Trophoblast cell (in vitro differentiated cells and primary cell): ENCODE data around the gene ATP4A.

Source experiments
- DNase-seq, 2 donors: peaks; one replicate each; pipeline ENCODE4 v3.0.0-alpha.2; 2016
- H2AFZ ChIP-seq: 2 replicates; pipeline ENCODE4 v1.6.1; 2013; ENCODE audit warnings: low read length, moderate library complexity, mild to moderate bottlenecking; ENCODE audit not compliant: insufficient read depth, poor library complexity
- H2AK5ac ChIP-seq: 2 replicates; pipeline ENCODE4 v1.6.1; 2013; ENCODE audit warnings: mild to moderate bottlenecking, low read length
- H2BK120ac ChIP-seq: 2 replicates; pipeline ENCODE4 v1.6.1; 2013; ENCODE audit warnings: low read length, mild to moderate bottlenecking, moderate library complexity; ENCODE audit not compliant: insufficient read depth, poor library complexity
- H2BK12ac ChIP-seq: 2 replicates; pipeline ENCODE4 v1.6.1; 2013; ENCODE audit warnings: mild to moderate bottlenecking, low read length, moderate library complexity
- H2BK5ac ChIP-seq: 2 replicates; pipeline ENCODE4 v1.6.1; 2013; ENCODE audit warnings: low read length, low read depth, moderate library complexity, mild to moderate bottlenecking; ENCODE audit not compliant: poor library complexity
- H3K14ac ChIP-seq: 2 replicates; pipeline ENCODE4 v1.6.1; 2013; ENCODE audit warnings: mild to moderate bottlenecking, low read length
- H3K18ac ChIP-seq: 2 replicates; pipeline ENCODE4 v1.6.1; 2013; ENCODE audit warnings: mild to moderate bottlenecking, low read length
- H3K23ac ChIP-seq: 2 replicates; pipeline ENCODE4 v1.6.1; 2013; ENCODE audit warnings: low read length
- H3K27ac ChIP-seq: 2 replicates; pipeline ENCODE4 v1.5.1; 2013; ENCODE audit warnings: low read depth, mild to moderate bottlenecking, inconsistent platforms, low read length, moderate library complexity
- H3K27me3 ChIP-seq: 2 replicates; pipeline ENCODE4 v1.6.1; 2013; ENCODE audit warnings: inconsistent platforms, mild to moderate bottlenecking, low read length, moderate library complexity; ENCODE audit not compliant: insufficient read depth
- H3K36me3 ChIP-seq, 2 experiments: 1 replicate in 1 of 2; 2 replicates in 1 of 2; pipeline ENCODE4 v1.6.1; 2013; ENCODE audit warnings: low read length in 2 of 2, mild to moderate bottlenecking in 2 of 2, moderate library complexity in 1 of 2; ENCODE audit not compliant: insufficient read depth in 2 of 2, control insufficient read depth in 1 of 2
- H3K4ac ChIP-seq: 2 replicates; pipeline ENCODE4 v1.6.1; 2013; ENCODE audit warnings: low read depth, mild to moderate bottlenecking, low read length, moderate library complexity
- H3K4me1 ChIP-seq, 2 experiments: 1 replicate in 1 of 2; 2 replicates in 1 of 2; pipeline ENCODE4 v1.6.1; 2013; ENCODE audit warnings: low read length in 2 of 2, mild to moderate bottlenecking in 2 of 2, moderate library complexity in 1 of 2; ENCODE audit not compliant: insufficient read depth in 2 of 2, control insufficient read depth in 1 of 2
- H3K4me2 ChIP-seq: 2 replicates; pipeline ENCODE4 v1.6.1; 2013; ENCODE audit warnings: inconsistent platforms, mild to moderate bottlenecking, low read length, moderate library complexity
- H3K4me3 ChIP-seq: 2 replicates; pipeline ENCODE4 v1.5.1; 2013; ENCODE audit warnings: mild to moderate bottlenecking, low read depth, low read length, inconsistent platforms
- H3K79me1 ChIP-seq: one replicate; pipeline ENCODE4 v1.6.1; 2013; ENCODE audit warnings: low read length
- H3K79me2 ChIP-seq: 2 replicates; pipeline ENCODE4 v1.6.1; 2013; ENCODE audit warnings: low read length, mild to moderate bottlenecking; ENCODE audit not compliant: control insufficient read depth, insufficient read depth, poor library complexity
- H3K9ac ChIP-seq: 2 replicates; pipeline ENCODE4 v1.6.1; 2013; ENCODE audit warnings: mild to moderate bottlenecking, low read length
- H3K9me3 ChIP-seq: 2 replicates; pipeline ENCODE4 v1.6.1; 2013; ENCODE audit warnings: low read depth, mild to moderate bottlenecking, control low read depth, inconsistent platforms, low read length; ENCODE audit not compliant: insufficient read depth
- H4K12ac ChIP-seq: 2 replicates; pipeline ENCODE4 v1.6.1; 2013; ENCODE audit warnings: low read depth, mild to moderate bottlenecking, low read length, moderate library complexity
- H4K8ac ChIP-seq: 2 replicates; pipeline ENCODE4 v1.6.1; 2013; ENCODE audit warnings: low read depth, mild to moderate bottlenecking, low read length, moderate library complexity
- H4K91ac ChIP-seq: one replicate; pipeline ENCODE4 v1.6.1; 2013; ENCODE audit warnings: low read depth, mild to moderate bottlenecking, low read length, moderate library complexity
- WGBS: extraction: QIAGEN DNeasy Blood & Tissue Kit; methylation state at CpG from one replicate; pipeline ENCODE4 v1.1.7; 2013; ENCODE audit warnings: missing lambda C conversion rate; ENCODE audit not compliant: insufficient read length, insufficient coverage; ENCODE audit errors: extremely low coverage; 5-methylcytosine and 5-hydroxymethylcytosine counted together

The ATP4A gene

DNA sequence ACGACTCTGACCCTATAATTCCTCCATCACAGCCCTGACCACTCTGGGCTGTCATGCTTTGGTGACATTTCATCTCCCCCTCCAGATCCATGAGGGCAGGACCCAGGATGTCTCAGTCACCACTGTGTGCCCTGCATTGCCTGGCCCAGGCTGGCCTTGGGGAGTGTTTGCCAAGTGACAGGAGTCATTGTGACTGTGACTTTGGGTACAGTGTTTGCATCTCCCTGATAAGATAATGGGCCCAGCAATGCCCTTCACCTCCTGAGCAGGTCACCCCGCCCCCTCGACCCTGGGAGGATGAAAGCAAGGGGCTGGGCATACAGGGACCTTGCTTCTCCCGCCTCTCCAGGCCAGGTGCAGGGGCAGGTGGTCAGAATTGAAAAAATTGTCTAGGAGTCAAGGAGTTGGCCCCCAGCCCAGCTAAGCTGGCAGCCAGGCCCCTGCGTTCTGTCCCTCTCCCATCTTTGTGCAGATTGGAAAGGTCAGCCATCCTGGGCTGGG, 5.9 kb upstream of the ATP4A start:
- Histone ChIP-seq H3K27ac (no peak overlapping the region), H3K4me1 (no peaks in the 10 kb centered on the region), H3K9me3 (peaks cover 2% of the 10 kb centered on the region), H3K36me3 (no peaks in the 10 kb centered on the region), H3K23ac (no peak overlapping the region), H3K4ac (no peak overlapping the region), H3K4me3 (no peak overlapping the region), H2BK12ac (no peak overlapping the region), H3K79me1 (no peaks in the 10 kb centered on the region), H2AFZ (no peak overlapping the region), H2AK5ac (no peak overlapping the region), H3K18ac (no peak overlapping the region), H3K79me2 (no peaks in the 10 kb centered on the region), H4K91ac (no peak overlapping the region), H3K27me3 (no peaks in the 10 kb centered on the region), H2BK5ac (no peak overlapping the region), H3K9ac (no peak overlapping the region), H4K12ac (no peak overlapping the region), H4K8ac (no peak overlapping the region), H3K14ac (no peak overlapping the region), H2BK120ac (no peak overlapping the region), H3K4me2 (no peak overlapping the region)
- no CpG with 5 or more reads among the region's 5 CpGs for WGBS
- DNase-seq: no peak

DNA sequence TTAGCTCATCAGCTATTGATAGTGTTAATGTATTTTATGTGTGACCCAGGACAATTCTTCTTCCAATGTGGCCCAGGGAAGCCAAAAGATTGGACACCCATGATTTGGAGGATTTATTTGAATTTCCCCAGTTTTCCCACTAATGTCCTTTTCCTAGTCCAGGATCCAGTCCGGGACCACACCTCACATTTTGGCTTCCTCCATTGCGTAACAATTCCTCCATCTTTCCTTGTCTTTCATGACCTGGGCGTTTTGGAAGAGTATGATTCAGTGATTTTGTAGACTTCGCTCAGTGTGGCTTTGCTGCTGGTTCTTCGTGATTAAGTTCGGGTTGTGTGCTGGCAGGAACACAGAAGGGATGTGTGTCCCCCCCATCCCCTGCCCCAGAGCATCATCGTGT, 3.3 kb upstream of the ATP4A start:
- no peak overlapping the region for H3K18ac ChIP-seq
- no peak overlapping the region for H3K9ac ChIP-seq
- H3K27me3 ChIP-seq: no peaks in the 10 kb centered on the region
- no peak overlapping the region for H3K4me2 ChIP-seq
- H3K4me1 ChIP-seq: no peaks in the 10 kb centered on the region
- H2AK5ac ChIP-seq: no peak overlapping the region
- H3K36me3 ChIP-seq: no peaks in the 10 kb centered on the region
- H3K14ac ChIP-seq: no peak overlapping the region
- no peak for DNase-seq
- no peak overlapping the region for H2BK5ac ChIP-seq
- no CpG with 5 or more reads among the region's 7 CpGs for WGBS
- no peak overlapping the region for H4K8ac ChIP-seq
- no peaks in the 10 kb centered on the region for H3K79me1 ChIP-seq
- no peak overlapping the region for H4K12ac ChIP-seq
- no peak overlapping the region for H2BK120ac ChIP-seq
- H3K9me3 ChIP-seq: peaks cover 2% of the 10 kb centered on the region
- H3K4ac ChIP-seq: no peak overlapping the region
- H4K91ac ChIP-seq: no peak overlapping the region
- H3K23ac ChIP-seq: no peak overlapping the region
- no peak overlapping the region for H3K27ac ChIP-seq
- no peaks in the 10 kb centered on the region for H3K79me2 ChIP-seq
- no peak overlapping the region for H2BK12ac ChIP-seq
- H2AFZ ChIP-seq: no peak overlapping the region
- H3K4me3 ChIP-seq: no peak overlapping the region

DNA sequence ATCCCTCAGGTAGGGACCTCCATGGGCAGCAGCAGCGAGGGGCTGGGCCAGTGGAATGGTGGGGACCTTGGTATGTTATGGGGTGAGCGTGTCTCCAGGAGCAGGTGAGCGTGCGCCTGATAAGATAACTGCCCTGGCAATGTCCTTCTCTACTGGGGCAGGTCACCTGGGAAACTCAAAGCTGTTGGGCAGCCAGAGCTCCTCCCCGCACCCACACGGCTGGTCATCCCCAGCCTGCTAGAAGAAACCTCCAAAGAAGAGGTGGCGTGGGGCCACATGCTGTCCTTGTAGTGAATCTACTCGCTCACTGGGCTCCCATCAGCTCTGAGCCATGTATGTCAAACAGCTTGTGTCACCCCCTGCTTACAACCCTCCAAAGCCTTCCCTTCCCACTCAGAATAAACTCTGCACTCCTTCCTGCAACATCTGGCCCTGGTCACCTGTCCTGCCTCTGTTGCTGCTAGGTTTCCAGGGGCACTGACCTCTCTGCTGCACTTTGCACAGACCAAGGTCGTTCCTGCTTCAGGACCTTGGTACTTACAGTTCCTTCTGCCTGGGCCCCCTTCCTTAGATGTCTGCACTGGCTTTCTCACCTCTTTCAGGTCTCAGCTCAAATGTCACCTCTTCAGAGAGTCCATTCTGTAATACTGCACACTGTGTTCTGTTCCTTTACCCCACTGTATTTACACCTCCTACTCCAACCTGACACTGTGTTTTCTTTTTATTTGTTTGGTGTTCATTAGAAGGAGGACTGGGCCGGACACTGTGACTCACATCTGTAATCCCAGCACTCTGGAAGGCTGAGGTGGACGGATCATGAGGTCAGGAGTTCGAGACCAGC, 1.8 kb upstream of the ATP4A start:
- H3K79me1 ChIP-seq: no peaks in the 10 kb centered on the region
- no peak overlapping the region for H2AK5ac ChIP-seq
- no peak overlapping the region for H4K12ac ChIP-seq
- no peak overlapping the region for H3K4me3 ChIP-seq
- no peak for DNase-seq
- H3K4me1 ChIP-seq: no peaks in the 10 kb centered on the region
- H3K9ac ChIP-seq: no peak overlapping the region
- H3K4ac ChIP-seq: no peak overlapping the region
- H3K9me3 ChIP-seq: no peaks in the 10 kb centered on the region
- no peak overlapping the region for H3K14ac ChIP-seq
- no peak overlapping the region for H3K27ac ChIP-seq
- H2AFZ ChIP-seq: no peak overlapping the region
- no peak overlapping the region for H2BK5ac ChIP-seq
- H2BK120ac ChIP-seq: no peak overlapping the region
- no peak overlapping the region for H4K91ac ChIP-seq
- H3K27me3 ChIP-seq: no peaks in the 10 kb centered on the region
- H3K36me3 ChIP-seq: no peaks in the 10 kb centered on the region
- no peak overlapping the region for H2BK12ac ChIP-seq
- H3K18ac ChIP-seq: no peak overlapping the region
- H3K4me2 ChIP-seq: no peak overlapping the region
- WGBS: no CpG with 5 or more reads among the region's 12 CpGs
- no peak overlapping the region for H3K23ac ChIP-seq
- H4K8ac ChIP-seq: no peak overlapping the region
- H3K79me2 ChIP-seq: no peaks in the 10 kb centered on the region

DNA sequence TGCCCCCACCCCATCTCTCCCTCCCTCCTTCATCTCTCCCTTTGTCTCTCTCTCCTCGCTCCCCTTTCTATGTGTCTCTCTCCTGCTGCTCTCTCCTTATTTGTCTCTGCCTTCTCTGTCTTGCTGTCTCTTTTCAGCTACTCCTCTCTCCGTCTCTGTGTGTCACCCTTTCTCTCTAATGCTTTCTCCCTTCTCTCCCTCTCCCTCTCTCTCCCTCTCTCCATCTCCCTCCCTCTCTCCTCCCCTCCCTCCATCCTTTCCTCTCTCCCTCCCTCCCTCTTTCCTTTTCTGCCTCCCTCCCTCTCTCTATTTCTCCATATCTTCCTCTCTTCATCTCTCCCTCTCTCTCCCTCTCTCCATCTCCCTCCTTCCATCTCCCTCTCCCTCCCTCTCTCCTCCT, 682 bp downstream of the ATP4A start:
- Histone ChIP-seq H2BK12ac (no peak overlapping the region), H4K8ac (no peak overlapping the region), H4K12ac (no peak overlapping the region), H3K36me3 (no peaks in the 10 kb centered on the region), H3K79me1 (no peaks in the 10 kb centered on the region), H4K91ac (no peak overlapping the region), H2BK120ac (no peak overlapping the region), H3K4ac (no peak overlapping the region), H3K27ac (no peak overlapping the region), H3K79me2 (no peaks in the 10 kb centered on the region), H3K23ac (no peak overlapping the region), H2BK5ac (no peak overlapping the region), H3K27me3 (peaks cover 13% of the 10 kb centered on the region), H3K18ac (no peak overlapping the region), H2AK5ac (no peak overlapping the region), H3K4me3 (no peak overlapping the region), H3K9me3 (peaks cover 10% of the 10 kb centered on the region), H2AFZ (no peak overlapping the region), H3K4me2 (no peak overlapping the region), H3K14ac (no peak overlapping the region), H3K9ac (no peak overlapping the region), H3K4me1 (peaks cover 0 to 2% of the 10 kb centered on the region in 2 experiments)
- WGBS: no CpG with 5 or more reads among the region's 2 CpGs
- DNase-seq: no peak
